GM21576 (cell line): ENCODE data around the gene PTPRJ.

Experiments used
- ATAC-seq: cut with Tn5 transposase; IDR thresholded peaks from one replicate; pipeline ENCODE4 v1.9.1; 2021; ENCODE audit warnings: mild to moderate bottlenecking, moderate library complexity; ENCODE audit not compliant: unreplicated experiment

Gene PTPRJ

DNA sequence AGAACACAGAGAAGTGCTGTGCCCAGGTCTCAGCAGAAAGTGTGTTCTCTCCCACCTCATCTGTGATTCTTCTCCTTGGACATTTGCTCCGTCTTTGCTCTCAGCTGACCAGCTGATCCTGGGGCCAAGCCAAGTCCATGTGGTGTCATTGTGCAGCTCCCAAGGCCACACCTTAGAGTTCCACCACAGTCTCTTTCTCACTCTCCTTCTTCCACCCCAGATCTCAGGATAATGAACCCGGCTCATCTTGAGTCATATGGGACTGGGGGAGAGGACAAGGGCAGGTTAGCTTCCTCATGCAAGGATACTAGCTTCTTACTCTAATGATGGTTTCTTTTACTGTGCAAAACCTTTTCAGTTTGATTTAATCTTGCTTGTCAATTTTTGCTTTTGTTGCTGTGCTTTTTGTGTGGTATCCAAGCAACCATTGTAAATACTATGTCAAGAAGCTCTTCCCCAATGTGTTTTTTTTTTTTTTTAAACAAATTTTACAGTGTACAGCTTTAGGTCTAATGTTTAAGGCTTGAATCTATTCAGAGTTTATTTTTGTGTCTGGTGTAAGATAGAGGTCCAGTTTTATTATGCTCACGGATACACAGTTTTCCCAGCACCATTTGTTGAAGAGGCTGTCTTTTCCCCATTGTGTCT, 161.2 kb downstream of the PTPRJ start:
- no peak for ATAC-seq

DNA sequence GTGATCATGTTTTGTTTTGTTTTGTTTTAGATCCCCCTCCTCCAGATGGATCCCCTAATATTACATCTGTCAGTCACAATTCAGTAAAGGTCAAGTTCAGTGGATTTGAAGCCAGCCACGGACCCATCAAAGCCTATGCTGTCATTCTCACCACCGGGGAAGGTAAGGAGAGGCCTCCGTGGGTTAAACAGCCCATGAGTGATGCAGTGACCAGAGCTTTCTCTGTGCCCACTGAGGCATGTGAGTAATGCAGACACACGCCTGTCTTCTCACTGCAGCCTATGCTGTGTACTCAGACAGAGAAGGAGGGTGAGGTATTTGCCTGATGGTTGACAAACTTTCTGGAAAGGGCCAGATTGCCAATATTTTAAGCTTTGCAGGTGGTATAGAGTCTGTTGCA, 162.5 kb downstream of the PTPRJ start:
- no peak for ATAC-seq

DNA sequence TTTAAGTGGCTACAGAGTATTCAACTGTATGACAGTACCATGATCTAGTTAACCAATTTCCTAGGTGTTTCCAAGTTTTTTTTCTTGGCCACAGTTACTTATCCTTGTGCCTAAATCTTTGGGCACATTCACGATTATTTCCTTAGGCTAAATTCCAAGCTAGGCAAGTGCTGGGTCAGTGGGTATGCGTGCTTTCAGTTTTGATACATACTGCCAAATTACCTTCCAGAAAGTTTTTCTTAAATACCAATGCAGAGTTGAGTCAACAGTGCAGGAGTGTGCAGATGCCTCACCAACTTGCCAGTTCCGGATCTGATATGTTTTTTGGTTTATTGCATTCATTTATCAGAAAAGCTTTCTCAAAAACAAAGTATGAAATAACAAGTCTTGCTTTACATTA, 168.4 kb downstream of the PTPRJ start:
- no peak for ATAC-seq

DNA sequence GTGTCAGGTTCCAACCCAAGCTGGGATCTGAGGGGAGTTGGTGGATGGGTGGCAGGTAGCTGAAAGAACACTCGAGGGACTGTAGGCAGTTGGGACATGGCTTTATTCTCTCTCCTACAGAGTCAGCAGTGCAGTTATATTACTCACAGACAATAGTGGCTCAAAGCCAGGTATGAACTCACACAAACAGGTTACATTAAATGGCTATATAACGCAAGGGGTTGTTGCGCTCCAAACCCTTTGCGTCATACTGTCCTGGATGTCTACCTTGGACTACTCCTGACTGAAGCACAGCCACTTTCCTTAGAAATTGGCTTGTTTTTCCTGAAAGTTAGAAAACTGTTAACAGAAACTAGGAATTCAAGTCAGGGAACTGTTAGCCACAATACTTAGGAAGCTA, 169.9 kb downstream of the PTPRJ start:
- ATAC-seq: no peak

DNA sequence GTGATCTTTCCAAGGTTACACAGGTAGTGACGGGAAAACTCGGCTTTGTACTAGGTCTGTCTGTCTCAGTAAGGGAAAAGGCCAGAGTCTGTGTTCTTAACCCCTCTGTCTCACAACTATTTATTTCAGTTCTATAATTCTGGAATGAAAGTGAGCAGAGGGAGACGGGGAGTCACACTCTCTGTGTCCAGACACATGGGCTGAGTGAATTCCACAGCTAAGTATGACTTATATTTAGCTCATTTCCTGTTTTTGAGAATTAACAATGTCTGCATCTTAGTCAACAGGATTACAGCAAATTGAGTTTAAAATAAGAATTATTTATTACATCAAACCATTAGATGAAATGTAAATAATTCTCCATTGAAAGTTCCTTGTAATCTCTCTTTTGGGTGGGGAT, 173.8 kb downstream of the PTPRJ start:
- no peak for ATAC-seq

GRCh38 chr11:48161951-48162884, 181.9 kb downstream of the PTPRJ start:
- ATAC-seq: no peak

DNA sequence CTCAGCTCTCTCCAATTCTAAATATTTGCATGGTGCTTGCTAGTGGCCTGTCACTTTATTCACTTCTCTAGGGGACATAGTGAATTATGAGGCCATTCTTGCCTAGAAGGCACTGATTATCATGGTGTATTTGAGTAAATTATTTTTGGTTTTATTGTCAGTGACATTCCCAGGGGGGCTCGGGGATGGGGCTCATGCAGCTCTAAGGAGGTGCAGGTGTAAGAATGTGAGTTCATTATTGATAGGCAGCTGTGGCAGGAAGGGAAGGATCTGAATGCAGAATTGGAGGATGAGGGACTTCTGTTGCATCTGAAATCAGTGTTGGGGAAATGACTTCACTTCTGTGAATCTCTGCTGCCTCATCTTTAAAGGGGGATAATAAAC, 182.5 kb downstream of the PTPRJ start:
- no peak for ATAC-seq

DNA sequence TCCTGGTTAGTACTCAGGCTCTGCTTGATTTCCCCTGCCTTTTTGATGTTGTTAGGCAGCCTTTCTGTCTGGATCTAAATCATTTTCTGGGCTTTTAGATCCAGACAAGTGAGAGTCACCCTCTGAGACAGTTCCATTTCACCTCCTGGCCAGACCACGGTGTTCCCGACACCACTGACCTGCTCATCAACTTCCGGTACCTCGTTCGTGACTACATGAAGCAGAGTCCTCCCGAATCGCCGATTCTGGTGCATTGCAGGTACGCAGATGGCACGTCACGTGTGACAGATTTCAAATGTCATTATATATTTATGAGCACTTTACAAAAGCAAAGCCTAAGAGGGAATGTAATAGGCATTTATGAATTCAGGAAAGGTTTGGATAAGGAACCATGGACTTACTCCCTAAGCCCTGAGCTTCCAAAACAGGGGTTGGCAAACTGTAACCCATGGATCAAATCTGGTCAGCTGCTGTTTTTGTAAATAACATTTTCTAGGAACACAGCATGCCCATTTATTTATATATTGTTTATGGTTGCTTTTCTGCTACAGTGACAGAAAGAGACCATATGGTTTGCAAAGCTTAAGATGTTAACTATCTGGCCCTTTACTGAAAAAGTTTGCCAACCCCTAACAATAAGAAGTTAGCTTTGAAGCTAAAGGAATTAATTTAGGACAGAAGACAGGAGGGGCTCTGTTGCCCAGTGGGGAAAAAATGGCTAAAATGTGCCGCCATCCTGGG, 183.2 kb downstream of the PTPRJ start:
- no peak for ATAC-seq

DNA sequence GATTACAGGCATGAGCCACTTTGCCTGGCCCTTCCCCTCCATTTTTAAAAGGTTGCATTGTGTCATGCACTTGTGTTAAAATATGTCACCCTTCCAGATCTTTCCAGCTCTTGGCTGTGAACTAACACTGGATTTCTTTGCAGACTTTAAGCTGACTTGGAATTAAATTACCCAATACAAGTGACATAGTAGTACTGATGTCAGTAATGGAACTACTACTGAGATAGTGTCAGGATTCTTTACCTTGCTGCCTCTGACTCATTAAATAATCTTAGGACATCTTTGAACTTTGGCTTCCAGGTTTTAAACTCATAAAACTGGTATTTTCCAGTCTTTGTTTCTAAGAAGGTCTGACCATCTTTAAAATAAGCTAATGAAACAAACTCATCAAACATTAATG, 184.5 kb downstream of the PTPRJ start:
- ATAC-seq: no peak

DNA sequence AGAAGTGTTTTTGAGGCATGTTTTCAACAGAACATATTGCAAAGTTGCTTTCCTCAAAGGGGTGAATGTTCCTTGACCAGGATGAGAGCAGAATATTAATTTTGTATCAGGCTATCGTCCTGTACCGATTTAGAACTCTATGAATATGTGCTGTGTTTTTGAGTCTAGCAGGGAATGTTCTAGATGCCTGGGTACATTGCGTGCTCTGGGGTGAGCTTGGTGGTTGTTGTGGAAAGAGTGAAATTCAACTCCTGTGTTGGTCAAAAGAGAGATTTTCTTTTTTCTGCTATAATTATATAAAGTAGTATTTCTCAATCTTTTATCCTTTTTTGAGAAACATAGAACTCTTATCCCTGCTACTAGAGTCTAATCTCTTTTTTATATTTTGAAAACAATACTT, 185.1 kb downstream of the PTPRJ start:
- no peak for ATAC-seq

DNA sequence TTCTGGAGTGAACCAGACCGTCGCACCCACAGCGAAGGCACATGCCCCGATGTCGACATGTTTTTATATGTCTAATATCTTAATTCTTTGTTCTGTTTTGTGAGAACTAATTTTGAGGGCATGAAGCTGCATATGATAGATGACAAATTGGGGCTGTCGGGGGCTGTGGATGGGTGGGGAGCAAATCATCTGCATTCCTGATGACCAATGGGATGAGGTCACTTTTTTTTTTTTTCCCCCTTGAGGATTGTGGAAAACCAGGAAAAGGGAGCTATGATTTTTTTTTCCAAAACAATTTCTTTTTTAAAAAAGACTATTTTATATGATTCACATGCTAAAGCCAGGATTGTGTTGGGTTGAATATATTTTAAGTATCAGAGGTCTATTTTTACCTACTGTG, 187.0 kb downstream of the PTPRJ start:
- ATAC-seq: no peak

- no peak for ATAC-seq
Observed at GRCh38 chr11:48168815-48169214, 188.5 kb downstream of the PTPRJ start.

DNA sequence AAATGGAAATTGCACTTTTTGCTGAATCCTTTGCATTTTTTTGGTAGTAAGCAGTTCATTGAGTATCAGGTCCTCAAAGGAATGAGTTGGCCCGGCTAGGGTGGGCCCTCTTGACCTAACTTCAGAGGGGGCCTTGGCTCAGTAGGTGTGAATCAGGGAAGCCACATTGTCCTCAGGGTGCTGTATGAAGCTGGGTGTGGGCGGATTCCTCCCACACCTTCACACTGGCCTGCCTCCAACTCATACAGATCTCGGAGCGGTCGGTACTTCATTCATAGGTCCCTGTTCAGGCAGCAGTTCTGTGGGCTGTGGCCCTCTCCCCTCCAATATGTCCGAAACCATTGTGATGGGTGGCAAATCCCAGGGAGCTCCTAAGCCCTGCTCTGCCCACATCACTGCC, 188.9 kb downstream of the PTPRJ start:
- no peak for ATAC-seq

DNA sequence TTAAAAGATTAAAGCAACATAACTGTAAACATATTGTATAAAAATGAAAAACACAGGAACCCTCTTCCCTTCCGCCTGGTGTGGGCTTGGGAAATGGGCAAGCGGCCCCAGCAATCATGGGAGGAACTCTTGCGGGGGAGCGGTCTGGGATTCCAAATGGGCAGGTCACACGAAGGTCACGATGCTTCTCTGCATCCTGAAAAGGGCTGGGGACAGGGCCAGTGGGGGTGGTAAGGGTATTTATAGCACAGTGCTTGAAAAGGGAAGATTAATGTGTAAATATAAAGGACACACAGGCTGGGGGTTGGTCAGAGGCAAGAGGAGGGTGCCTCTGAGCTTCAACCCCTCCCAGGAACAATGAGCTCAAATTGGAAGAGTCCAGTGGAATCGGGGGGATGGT, 189.4 kb downstream of the PTPRJ start:
- ATAC-seq: no peak

DNA sequence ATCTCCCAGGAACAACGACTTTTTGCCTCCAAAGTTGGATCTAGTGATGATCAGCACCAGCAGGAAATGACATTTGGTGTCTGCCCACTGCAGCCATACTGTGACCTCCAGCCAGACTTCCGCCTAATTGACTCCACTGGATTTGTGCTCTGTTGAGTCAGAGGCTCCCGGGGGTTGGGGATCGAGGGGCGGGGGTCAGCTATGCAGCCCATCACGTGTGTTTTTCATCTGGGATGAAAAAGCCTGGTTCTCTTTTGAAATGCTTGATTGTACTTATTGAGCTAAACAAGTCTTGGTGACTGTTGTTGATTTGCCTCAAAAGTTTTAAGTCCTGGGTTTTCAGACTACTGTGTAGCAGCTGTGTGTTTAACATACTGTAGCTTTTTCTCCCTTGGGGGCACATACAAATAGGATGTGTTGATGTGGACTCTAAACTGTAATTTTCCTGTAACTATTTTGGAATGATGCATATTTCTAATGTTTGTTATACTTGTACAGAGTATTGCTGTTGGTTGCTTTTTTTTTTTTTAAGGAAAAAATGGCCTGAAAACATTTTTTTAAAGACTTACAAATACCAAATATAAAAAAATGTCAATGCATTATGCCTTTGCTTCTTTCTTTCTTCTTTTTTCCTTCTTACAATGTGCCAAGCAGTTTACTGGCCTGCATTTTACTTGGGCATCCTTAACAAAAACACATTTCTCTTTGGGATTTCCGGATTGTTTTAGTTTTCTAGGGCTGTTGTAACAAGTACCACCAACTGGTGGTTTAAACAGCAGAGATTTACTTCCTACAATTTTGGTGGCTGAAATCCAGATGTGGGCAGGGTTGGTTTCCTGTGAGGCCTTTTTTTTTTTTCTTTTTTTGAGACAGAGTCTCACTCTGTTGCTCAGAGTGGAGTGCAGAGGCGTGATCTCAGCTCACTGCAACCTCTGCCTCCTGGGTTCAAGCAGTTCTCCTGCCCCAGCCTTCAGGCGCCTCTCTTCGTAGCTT, 190.2 kb downstream of the PTPRJ start:
- no peak for ATAC-seq

GRCh38 chr11:48172818-48173609, 192.7 kb downstream of the PTPRJ start:
- peak; percentile 62 for ATAC-seq

- ATAC-seq: no peak
Observed at GRCh38 chr11:48177661-48178060, 197.3 kb downstream of the PTPRJ start.

DNA sequence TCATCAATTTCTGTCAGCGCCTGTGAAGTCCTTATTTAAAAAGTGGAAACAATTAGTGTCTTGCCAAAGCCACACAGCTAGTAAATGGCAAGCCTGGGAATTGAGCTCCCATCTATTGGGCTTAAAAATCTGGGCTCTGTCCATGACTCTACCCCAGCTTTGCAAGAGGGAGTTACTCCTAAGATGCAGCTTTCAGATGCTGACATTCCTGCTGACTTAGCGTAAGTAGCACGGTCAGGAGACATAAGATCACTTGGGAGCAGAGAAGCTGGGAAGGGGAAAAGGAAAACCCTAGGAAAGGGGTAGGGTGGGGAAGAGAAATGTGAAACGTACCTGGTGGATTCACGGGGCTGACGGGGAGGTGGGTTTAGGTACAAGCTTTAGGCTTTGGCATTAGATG, 200.3 kb downstream of the PTPRJ start:
- ATAC-seq: no peak

- no peak for ATAC-seq
Observed at GRCh38 chr11:48182860-48183526, 202.6 kb downstream of the PTPRJ start.
